Heart right ventricle (tissue), 16 donors: ENCODE data around the gene FTSJ1. TPM values are rescaled to one million over a fixed set of nuclear protein-coding genes. Genes with fewer than 3 reads are reported as not detected.

Source experiments
- ATAC-seq, 8 donors: fragments of 200-7000 bp; cut with Tn5 transposase; one replicate each; pipeline ENCODE4 v1.9.1; 2020; ENCODE audit warnings: mild to moderate bottlenecking in 8 of 8, moderate library complexity in 8 of 8, moderate number of reproducible peaks in 1 of 8
- DNase-seq, 2 donors: peaks; one replicate each; pipeline ENCODE4 v3.0.0-alpha.2; 2020
- H3K27ac ChIP-seq, 10 donors: fragments of 200-600 bp; sonication (generic) in 2 of 10; one replicate each; pipeline versions ENCODE4 v1.5.0 to v1.8.0; 2020 to 2022; ENCODE audit warnings: mild to moderate bottlenecking in 3 of 10
- H3K27me3 ChIP-seq, 7 donors: fragments of 200-600 bp; one replicate each; pipeline ENCODE4 v1.8.0; 2021 to 2022; ENCODE audit warnings: mild to moderate bottlenecking in 2 of 7
- H3K36me3 ChIP-seq, 9 donors: fragments of 200-600 bp; sonication (generic) in 1 of 9; one replicate each; pipeline versions ENCODE4 v1.5.0 to v1.8.0; 2020 to 2022; ENCODE audit warnings: mild to moderate bottlenecking in 2 of 9
- H3K4me1 ChIP-seq, 9 donors: fragments of 200-600 bp; sonication (generic) in 1 of 9; one replicate each; pipeline versions ENCODE4 v1.5.0 to v1.8.0; 2020 to 2022; ENCODE audit warnings: mild to moderate bottlenecking in 4 of 9
- H3K4me3 ChIP-seq, 10 donors: fragments of 200-600 bp; sonication (generic) in 2 of 10; one replicate each; pipeline versions ENCODE4 v1.5.0 to v1.8.0; 2020 to 2022; ENCODE audit warnings: mild to moderate bottlenecking in 7 of 10, moderate library complexity in 2 of 10
- H3K9me3 ChIP-seq, 11 donors: fragments of 200-600 bp in 10 of 11; sonication (generic) in 2 of 11; one replicate each; pipeline versions ENCODE4 v1.5.0 to v1.8.0; 2013 to 2022; ENCODE audit warnings: mild to moderate bottlenecking in 2 of 11, control low read depth in 1 of 11, moderate library complexity in 1 of 11
- CTCF ChIP-seq, 9 donors: fragments of 200-600 bp; sonication (generic) in 2 of 9; IDR thresholded peaks; one replicate each; pipeline versions ENCODE4 v1.5.0 to v1.8.0; 2021 to 2022; ENCODE audit warnings: antibody characterized with exemption in 9 of 9, mild to moderate bottlenecking in 5 of 9, moderate library complexity in 1 of 9
- WGBS, 2 donors: extraction: QIAGEN DNeasy Blood & Tissue Kit; methylation state at CpG; one replicate each; pipeline ENCODE4 v1.1.7; 2013; ENCODE audit warnings: inconsistent platforms in 1 of 2; 5-methylcytosine and 5-hydroxymethylcytosine counted together
- intact Hi-C, 10 donors: fragments of 100-400 bp; cut with DNase I; formaldehyde crosslinking; loops; one replicate each; pipeline versions ENCODE4 v1.11.1 to v1.14.2; 2022
- polyA plus RNA-seq, 2 donors: library from polyadenylated mRNA; stranded (reverse); fragments of 200-250 nt; gene quantifications; one replicate each; pipeline ENCODE4 v1.2.3, GENCODE V29; 2013
- total RNA-seq, 10 donors: library from RNA; stranded (reverse); fragmentation: NEBNext Ultra II Directional in 3 of 10; extraction: Animal tissue kit (Norgen Biotek cat#: 25700) in 3 of 10; gene quantifications; one replicate each; pipeline versions ENCODE4 v1.2.1 to v1.2.4, GENCODE V29; 2021 to 2023
- donor health status: Arrhythmogenic right ventricular cardiomyopathy.
- donor health status: ischemic (EF 13 %, LVEDD 7.1; RV severe dilation, severe dysfunction).
- donor health status: healthy with polysubstance abuse.
- donor health status: DM: no; HTN: yes; CAD: no.
- donor health status: DM: no; HTN: no; CAD: no.
- donor health status: ischemic (EF 25% LVEDD 6.9; RV normal size, moderate dysfunction).
- donor health status: ischemic (EF 25% LVEDD 5.7; RV mildly dilated, moderate dysfunction).
- donor health status: healthy.
- donor health status: DM: yes; HTN: yes; CAD: no.
- donor health status: Ischemic cardiomyopathy.
- donor health status: ischemic (EF 35%, LVEDD 5.7; RV mildly dilated, moderate dysfunction).
- donor health status: nonischemic (EF 11% LVEDD 7.7; RV severe dilation, severe dysfunction).
- donor health status: DM: yes; HTN: yes; CAD: no.
- donor health status: PGD.
- donor health status: ischemic (EF 29% LVEDD 5.4; RV normal size, mild dysfunction).
- donor health status: nonischemic (EF 23%, LVEDD 6.1; RV moderate dilation, normal function).

FTSJ1 gene
- total and polyA plus RNA-seq, 12 donors: 11.6 to 46.1 (median 14.9) TPM

DNA sequence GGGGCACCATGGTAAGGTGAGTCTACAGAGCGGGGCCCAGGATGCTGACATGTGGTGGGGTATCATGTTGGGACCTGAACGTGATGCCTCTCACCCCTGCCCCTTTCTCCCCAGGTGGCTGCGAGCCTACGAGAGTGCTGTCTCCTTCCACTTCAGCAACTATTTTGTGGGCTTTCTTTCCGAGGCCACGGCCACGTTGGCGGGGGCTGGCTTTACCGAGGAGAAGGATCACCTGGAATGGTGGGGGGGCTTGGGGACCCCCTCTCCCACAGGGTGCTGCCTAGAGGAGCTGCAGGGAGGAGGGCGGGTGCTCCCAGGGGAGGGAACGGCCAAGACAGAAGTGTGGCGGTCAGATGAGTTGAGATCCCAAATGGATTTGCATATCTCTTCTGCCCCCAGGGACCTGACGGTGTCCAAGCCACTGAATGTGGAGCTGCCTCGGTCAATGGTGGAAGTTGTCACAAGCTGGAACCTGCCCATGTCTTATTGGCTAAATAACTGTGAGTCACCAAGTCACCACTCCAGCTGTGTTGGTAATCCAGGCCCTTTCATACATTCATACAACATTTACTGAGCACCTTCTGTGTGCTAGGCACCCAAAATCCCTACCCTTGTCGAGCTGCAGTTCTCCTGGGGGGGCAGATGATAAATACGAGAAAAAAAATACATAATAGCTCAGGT, 38.3 kb downstream of the FTSJ1 start:
- ATAC-seq: no peak
- intact Hi-C loops: no loop called here
- Histone ChIP-seq H3K27me3 (no peaks in the 10 kb centered on the region), H3K9me3 (no peaks in the 10 kb centered on the region), H3K4me1 (peaks cover 0 to 6% (median 5%) of the 10 kb centered on the region in 9 donors), H3K36me3 (peaks cover 0 to 27% (median 0%) of the 10 kb centered on the region in 9 donors), H3K27ac (no peak overlapping the region), H3K4me3 (no peak overlapping the region)
- TF ChIP-seq CTCF (IDR thresholded peaks at IDR 0.05): no peak
- 90 to 93% methylated on average over 15 to 16 of the region's 16 CpGs for WGBS, 2 donors
- no peak for DNase-seq

GRCh38 chrX:48514868-48515460, 39.0 kb downstream of the FTSJ1 start:
- Histone ChIP-seq H3K4me3 (no peak overlapping the region), H3K36me3 (peaks cover 0 to 27% (median 0%) of the 10 kb centered on the region in 9 donors), H3K27me3 (no peaks in the 10 kb centered on the region), H3K4me1 (peaks cover 0 to under 1% (median 0%) of the 10 kb centered on the region in 9 donors), H3K9me3 (no peaks in the 10 kb centered on the region), H3K27ac (peak overlapping the region in 2 of 10 donors; percentile 56 to 68)
- intact Hi-C loops: no loop called here
- ATAC-seq (peak in 1 of 8 donors; percentile 11), DNase-seq (no peak)
- 97 to 99% methylated on average over 9 of the region's 9 CpGs for WGBS, 2 donors
- TF ChIP-seq CTCF (IDR thresholded peaks at IDR 0.05): no peak

DNA sequence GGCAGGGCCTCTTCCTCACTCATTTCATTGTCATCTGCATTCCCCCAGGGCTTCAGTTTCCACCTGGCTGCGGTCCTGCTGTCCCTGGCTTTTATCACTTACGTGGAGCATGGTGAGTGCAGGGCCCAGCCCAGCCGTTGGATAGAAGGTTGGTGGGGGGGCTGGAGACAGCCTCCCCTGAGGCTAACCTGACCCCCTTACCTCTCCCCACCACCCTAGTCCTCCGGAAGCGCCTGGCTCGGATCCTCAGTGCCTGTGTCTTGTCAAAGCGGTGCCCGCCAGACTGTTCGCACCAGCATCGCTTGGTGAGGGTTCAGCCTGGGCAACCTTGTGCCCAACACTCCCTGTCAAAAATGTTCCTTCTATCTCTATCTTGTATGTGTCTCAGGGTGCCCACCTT, 39.8 kb downstream of the FTSJ1 start:
- H3K9me3 ChIP-seq: no peaks in the 10 kb centered on the region
- TF ChIP-seq CTCF (IDR thresholded peaks at IDR 0.05): no peak
- no peak overlapping the region for H3K4me3 ChIP-seq
- intact Hi-C loops: no loop called here
- DNase-seq (no peak), ATAC-seq (peak in 4 of 8 donors; percentile 5 to 59 (median 44))
- peaks cover 0 to 27% (median 0%) of the 10 kb centered on the region in 9 donors for H3K36me3 ChIP-seq
- no peaks in the 10 kb centered on the region for H3K27me3 ChIP-seq
- H3K27ac ChIP-seq: peak overlapping the region in 6 of 10 donors; percentile 14 to 68 (median 39)
- no peaks in the 10 kb centered on the region for H3K4me1 ChIP-seq
- 56 to 71% methylated on average over 10 of the region's 10 CpGs for WGBS, 2 donors

DNA sequence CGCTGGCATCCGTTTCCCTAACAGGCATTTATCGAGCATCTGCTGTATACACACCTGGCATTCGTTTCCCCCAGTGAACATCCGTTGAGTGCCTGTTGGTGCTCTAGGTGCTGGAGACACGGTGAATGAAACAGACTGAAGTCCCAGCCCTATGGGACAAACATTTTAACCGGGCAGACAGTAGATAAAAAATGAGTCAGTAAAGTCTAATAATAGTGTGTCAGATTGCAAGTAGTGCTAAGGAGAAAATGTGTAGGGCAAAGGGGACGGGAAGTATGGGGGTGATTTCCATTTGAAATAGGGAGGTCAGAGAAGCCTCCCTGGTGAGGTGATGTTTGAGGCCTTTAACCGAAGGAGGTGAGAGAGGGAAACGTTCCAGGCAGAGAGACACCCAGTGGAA, 40.3 kb downstream of the FTSJ1 start:
- Histone ChIP-seq H3K27ac (peak overlapping the region in 6 of 10 donors; percentile 40 to 68 (median 57)), H3K4me3 (no peak overlapping the region), H3K9me3 (no peaks in the 10 kb centered on the region), H3K27me3 (no peaks in the 10 kb centered on the region), H3K4me1 (peaks cover 0 to 2% (median 0%) of the 10 kb centered on the region in 9 donors), H3K36me3 (peaks cover 0 to 27% (median 0%) of the 10 kb centered on the region in 9 donors)
- intact Hi-C loops: no loop called here
- DNase-seq (no peak), ATAC-seq (peak in 6 of 8 donors; percentile 8 to 68 (median 44))
- 57 to 62% methylated on average over 10 of the region's 10 CpGs for WGBS, 2 donors
- no peak for TF ChIP-seq CTCF (IDR thresholded peaks at IDR 0.05)
